HG03469 (cell line): ENCODE measurements around the gene CNNM2.

Experiments
- ATAC-seq: cut with Tn5 transposase; IDR thresholded peaks from one replicate; pipeline ENCODE4 v1.9.1; 2021; ENCODE audit warnings: mild to moderate bottlenecking, moderate library complexity, moderate number of reproducible peaks; ENCODE audit not compliant: unreplicated experiment

The CNNM2 gene

DNA sequence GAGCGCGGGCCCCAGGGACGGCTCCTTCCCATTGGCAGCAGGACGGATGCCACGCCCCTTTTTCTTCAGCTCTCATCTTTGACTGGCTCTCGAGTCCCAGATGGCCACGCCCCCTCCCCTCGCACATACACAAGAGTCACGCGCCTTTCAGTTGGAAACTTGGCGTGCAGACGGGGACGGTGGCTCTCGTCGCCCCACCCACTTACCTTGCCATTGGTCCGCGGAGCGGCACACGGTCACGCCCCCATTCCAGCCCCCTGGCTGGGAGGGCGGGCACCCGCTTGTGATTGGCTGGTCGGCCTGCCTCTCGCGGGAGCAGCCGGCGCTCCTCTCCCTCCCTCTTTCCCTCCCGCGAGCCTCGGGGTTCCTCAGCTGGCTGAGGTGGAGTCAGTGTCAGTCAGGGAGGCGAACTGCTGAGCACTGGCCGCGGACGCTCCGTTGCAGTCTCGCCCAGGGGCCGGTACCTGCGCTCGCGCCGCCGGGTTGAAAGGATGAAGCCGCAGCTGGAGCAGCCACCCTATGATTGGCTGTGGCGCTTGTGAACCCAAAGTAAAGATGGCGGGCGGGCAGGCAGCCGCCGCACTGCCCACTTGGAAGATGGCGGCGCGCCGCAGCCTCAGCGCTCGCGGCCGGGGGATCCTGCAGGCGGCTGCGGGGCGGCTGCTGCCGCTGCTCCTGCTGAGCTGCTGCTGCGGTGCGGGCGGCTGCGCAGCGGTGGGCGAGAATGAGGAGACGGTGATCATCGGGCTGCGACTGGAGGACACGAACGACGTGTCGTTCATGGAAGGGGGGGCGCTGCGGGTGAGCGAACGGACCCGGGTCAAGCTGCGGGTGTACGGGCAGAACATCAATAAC lies at the start of gene CNNM2:
TSS of gene CNNM2 (plus strand) at position 333 of the 855 bp plus-strand sequence. CDS start at position 520, 187 bp downstream.
- ATAC-seq, result peak; percentile 79

DNA sequence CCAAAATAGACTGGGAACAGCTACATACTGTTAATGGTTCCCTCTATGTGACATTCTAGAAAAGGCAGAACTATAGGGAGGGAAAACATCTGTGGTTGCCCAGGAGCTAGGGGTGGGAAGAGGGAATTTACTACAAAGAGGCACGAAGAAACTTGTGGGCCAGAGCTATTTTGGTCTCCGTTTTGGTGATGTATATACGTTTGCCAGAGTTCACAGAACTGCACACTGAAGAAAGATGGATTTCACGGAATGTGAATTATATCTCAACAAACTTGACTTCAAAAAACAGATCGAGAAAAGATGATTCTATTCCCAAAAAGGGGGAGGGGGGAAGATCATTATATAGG lies 49.2 kb upstream of the CNNM2 start:
- ATAC-seq, result no peak

DNA sequence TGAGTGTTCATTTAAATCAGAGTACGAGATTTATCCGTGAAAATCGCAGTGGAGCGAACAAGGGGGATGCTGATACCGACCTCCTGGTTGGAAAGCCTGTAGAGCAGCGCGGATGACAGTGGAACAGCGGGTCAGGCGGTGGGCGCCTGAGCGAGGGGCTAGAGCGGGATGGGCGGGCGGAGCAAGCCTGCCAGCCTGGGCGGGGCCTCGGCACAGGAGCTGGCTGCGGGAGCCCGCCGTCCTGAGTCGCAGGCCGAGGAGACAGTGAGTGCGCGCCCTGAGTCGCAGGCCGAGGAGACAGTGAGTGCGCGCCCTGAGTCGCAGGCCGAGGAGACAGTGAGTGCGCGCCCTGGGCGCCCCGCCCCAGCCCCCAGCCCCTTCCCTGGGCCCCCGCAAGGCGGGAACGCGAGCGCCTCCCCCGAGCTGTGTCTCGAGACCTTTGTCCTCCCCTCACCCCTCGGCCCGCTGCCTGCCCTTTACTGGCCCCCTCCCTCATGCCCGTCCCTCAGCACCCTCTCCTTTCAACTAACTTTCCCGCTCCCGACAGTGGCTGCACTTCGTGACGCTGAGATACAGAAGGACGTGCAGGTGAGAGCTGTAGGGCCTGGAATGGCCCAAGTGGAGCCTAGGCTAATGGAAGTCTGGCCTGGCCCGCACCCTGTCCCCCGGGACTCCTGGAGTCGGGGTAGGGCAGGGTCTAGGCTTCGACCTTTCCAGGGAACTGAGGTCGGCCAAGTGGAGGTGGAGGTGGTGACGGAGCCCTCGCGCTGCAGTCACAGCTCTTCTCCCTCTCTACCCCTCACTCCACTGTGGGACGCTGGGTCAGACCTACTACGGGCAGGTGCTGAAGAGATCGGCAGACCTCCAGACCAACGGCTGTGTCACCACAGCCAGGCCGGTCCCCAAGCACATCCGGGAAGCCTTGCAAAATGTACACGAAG lies 48.6 kb upstream of the CNNM2 start, which contains the start of gene AS3MT:
TSS of gene AS3MT (plus strand) at position 213 of the 941 bp plus-strand sequence. CDS start at position 336, 123 bp downstream.
- ATAC-seq, result no peak

DNA sequence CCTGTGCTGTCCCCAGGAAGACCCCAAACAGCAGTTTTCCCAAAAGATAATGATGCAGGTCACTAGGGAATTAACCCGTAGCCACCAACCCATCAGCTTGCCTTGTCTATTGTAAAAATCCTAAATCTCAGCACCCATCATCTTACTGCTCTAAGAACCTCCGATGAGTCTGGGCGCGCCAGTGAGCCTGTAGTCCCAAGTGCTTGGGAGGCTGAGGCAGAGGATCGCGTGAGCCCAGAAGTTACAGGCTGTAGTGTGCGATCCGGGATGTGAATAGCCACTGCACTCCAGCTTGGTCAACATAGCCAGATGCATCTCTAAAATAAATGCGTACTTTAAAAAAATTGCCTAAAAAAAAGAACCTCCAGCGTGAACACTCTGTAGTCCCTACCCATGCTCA lies 47.9 kb upstream of the CNNM2 start:
- no peak for ATAC-seq

DNA sequence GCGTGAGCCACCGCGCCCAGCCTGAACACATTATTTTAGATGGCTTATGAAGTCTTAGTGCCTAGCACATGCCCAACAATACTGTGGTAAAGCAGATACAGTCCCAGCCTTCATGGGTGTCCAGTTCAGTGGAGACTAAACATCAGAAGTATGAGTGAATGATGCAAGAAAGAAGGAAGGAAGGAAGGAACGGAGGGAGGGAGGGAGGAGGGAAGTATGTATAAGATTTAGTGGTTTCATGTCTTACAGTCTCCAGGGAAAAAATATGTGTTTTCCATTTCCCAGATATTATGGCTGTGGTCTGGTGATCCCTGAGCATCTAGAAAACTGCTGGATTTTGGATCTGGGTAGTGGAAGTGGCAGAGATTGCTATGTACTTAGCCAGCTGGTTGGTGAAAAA lies 45.9 kb upstream of the CNNM2 start:
- no peak for ATAC-seq

DNA sequence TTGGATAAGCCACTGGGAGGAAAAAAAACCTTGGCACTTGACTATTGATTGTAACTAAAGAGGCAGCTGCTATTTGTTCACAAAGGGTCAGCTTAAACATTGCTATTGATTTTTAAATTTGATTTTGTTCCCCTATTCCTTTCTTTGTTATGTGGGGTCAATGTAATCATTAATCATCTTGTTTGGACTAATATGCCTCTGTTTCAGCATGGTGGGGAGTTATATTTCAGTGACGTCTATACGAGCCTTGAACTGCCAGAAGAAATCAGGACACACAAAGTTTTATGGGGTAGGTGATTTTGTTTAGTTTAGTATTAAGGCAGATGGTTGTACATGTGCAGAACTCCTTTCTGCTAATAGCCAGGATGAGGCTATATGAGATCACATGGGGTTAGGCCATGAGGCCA lies 41.3 kb upstream of the CNNM2 start:
- no peak for ATAC-seq

DNA sequence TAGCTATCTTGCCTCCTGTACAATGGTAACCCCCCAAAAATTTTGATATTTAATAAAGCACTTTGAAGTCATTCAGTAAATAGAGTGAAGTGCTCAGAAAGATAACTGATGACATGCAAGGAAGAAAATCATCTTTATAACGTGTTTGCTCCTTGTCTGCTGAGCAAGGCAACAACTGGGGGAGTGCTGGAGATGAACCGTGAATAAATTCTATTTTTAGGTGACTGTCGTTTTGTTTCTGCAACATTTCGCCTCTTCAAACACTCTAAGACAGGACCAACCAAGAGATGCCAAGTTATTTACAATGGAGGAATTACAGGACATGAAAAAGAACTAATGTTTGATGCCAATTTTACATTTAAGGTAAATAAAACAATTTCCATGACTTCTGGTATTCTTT lies 39.5 kb upstream of the CNNM2 start:
- no peak for ATAC-seq

DNA sequence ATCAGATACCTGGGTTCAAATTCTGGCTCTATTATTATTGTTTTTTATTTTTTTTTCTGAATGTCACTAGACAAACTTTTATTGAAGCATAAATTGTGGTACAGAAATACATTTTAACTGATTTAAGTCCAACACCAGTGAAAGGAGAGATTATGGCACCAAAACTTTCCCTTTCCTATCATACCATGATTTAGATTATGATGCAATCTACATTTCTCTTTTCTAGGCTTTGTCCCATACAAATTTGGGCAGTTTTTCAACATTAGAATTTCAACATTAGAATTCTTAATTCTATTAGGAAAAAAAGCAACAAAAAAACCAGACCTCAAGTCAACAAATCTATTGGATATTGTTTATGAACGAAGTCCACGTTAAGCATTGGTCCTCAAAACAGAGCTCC lies 37.8 kb upstream of the CNNM2 start:
- ATAC-seq, result no peak

DNA sequence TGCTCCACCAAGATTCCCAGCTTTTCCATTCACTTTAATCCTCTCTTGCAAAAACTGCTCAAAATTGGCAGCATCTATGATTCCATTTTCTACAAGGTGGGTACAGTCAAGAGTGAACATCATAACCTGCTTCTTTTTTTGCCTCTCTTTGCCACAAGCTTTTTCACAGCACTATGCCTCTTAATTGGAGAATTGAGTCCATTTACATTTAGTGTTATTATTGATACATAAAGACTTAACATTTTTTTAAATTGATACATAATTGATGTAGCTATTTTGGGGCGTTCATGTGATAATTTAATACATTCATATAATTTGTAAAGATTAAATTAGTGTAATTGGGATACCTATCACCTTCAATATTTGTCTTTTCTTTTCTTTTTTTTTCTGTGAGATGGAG lies 30.0 kb upstream of the CNNM2 start:
- no peak for ATAC-seq

DNA sequence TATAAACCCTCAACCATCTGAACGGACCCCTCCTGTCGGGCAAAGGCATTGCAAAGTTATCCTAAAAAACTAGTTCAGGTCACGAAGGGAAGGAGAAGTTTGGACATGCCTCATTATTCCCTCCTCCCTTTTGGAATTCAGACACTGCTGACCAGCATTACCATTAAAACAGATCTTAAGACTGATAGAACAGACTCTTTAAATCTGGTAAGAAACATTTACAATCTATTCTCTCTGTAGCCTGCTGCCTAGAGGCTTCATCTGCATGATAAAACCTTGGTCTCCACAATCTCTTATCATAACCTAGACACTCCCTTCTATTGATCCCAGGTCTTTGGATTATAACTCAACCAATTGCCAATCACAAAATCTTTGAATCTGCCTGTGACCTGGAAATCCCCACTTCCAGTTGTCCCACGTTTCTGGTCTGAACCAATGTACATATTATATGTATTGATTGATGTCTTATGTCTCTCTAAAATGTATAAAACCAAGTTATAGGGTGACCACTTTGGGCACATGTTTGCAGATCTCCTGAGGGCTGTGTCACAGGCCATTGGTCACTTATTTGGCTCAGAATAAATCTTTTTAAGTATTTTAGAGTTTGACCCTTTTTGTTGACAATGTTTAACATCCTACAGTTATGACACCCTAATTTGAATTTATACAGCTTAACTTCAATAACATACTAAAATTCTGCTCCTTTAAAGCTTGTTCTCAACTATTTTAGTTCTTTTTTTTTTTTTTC lies 23.5 kb upstream of the CNNM2 start:
- ATAC-seq, result no peak

DNA sequence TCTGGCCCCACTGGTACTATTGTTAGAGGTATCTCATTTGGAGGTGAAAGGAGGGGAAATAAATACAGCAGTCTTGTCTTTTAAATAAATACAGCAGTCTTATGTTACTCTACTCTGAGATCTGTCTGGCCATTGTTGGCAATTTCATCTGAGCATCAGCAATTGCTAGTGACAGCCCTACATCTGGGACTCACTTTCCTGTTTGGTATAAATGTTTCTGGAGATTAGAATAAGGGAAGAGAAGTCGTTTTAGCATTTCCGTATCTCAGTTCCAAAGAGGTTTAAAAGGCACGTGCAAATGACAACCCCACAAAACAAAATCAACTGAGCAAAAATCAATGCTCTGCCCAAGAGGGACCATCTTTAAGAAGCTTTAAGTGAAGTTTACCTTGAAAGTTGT lies 18.1 kb upstream of the CNNM2 start:
- no peak for ATAC-seq

DNA sequence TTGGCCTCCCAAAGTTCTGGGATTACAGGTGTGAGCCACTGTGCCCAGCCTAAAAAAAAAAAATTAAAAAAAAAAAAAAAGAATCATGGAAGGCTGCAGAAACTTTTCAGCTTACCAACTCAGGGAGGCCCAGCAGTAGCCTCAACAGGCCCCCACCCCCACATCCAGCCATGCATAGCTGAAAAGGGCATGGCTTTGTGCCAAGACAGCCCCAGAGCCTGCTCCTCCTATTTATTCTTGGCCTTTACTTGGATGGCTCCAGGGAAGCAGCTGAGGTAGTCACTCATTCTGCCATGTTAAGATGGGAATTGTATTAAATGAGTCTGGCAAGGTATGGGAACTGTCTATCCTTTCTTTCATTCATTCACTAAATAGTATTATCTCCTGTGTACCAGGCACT lies 13.7 kb upstream of the CNNM2 start:
- no peak for ATAC-seq

DNA sequence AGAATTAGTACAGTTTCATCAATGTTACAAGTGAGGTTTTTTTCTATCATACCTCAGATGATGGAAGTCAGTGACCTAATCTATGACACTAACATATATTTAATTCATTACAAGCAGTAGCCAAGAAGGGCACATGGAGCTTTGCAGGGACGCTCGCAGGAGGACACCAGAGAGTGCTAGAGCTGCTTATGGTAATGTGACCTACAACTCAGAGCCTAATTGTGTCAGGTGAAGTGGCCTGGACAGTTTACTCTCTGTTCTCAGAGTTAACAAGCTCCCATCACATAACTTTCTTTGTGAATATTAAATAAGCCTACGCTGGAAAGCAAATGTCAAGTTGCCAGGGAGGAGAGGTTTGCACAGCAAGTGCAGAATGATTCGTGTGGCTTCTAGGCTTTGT lies 11.6 kb upstream of the CNNM2 start:
- no peak for ATAC-seq

DNA sequence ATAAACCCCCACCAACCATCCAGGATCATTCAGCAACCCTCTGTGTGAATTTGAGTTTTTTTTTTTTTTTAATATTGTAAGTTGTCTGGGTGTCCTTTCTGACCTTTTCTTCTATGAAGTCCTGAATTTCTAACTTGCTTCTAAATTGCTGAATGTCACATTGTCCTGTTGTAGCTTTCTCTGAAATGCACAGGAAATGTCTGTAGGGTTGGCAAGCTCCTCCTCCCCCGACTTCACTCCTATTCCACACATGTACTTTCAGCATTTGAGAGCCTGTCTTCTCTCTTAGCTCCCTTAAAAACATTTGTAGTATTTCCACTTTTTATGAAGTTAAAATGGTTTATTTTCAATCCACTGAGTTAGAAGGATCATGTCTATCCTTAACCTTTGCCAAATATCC lies 3.3 kb upstream of the CNNM2 start:
- no peak for ATAC-seq

DNA sequence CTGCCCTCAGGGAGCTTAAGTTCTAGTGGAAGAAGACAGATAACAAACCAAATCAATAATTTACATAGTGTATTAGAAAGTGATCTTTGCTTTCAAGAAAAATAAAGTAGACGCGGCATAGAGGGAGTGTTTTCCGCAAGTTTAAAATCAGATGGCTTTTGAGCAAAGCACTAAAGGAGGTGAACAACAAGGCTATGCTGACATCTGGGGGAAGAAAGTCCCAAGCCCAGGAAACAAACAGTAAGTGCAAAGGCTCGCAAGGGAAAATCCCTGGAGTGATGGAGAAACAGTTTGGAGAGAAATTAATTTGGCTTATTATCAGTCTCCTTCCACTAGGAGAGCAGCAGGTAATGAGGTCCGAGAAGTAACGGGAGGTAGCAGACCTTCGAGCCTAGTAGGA lies 1.9 kb upstream of the CNNM2 start:
- ATAC-seq, result no peak

DNA sequence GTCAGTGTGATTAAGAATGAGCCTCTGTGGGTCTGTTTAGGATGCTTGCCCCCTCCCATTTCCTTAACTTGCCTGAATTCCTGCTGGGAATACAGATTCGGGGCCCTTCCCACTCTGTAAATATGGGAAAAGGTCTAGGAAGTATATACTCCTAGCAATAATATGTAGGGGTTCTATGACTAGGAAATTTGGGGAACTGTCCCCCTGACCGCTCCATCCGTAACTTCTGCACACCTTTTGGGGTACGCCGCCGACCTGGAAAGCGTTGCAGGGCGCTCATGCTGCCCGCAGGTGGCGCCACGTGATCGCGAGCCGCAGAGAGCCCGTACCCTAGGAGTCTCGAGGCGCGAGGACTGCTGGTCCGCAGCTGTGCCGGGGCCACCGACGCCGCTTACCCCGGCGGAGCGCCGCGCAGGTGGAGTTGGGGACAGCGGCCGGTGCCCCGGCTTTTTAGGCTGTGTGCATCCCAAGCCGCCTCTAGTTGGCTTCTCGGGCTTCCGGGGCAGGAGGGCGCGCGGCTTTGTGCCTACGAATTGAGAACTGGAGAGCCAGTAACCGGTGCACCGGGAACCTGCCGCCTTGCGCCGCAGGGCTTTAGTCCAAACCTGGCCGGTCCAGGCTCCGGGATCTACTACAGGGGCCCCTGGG lies 656 bp upstream of the CNNM2 start:
- ATAC-seq, result peak; percentile 22

DNA sequence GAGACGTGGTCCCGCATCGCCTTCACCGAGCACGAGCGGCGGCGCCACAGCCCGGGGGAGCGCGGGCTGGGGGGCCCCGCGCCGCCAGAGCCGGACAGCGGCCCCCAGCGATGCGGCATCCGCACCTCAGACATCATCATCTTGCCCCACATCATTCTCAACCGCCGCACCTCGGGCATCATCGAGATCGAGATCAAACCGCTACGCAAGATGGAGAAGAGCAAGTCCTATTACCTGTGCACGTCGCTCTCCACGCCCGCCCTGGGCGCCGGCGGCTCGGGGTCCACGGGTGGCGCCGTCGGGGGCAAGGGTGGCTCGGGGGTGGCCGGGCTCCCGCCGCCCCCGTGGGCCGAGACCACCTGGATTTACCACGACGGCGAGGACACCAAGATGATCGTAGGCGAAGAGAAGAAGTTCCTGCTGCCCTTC lies 737 bp downstream of the CNNM2 start:
- ATAC-seq, result no peak

DNA sequence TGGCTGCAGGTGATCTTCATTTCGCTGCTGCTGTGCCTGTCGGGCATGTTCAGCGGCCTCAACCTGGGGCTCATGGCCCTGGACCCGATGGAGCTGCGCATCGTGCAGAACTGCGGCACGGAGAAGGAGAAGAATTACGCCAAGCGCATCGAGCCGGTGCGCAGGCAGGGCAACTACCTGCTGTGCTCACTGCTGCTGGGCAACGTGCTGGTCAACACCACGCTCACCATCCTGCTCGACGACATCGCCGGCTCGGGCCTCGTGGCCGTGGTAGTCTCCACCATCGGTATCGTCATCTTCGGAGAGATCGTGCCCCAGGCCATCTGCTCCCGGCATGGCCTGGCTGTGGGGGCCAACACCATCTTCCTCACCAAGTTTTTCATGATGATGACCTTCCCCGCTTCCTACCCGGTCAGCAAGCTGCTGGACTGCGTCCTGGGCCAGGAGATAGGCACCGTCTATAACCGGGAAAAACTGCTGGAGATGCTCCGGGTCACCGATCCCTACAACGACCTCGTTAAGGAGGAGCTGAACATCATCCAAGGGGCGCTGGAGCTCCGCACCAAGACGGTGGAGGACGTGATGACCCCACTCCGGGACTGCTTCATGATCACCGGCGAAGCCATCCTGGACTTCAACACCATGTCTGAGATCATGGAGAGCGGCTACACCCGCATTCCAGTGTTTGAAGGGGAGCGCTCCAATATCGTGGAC lies 1.3 kb downstream of the CNNM2 start:
- no peak for ATAC-seq

DNA sequence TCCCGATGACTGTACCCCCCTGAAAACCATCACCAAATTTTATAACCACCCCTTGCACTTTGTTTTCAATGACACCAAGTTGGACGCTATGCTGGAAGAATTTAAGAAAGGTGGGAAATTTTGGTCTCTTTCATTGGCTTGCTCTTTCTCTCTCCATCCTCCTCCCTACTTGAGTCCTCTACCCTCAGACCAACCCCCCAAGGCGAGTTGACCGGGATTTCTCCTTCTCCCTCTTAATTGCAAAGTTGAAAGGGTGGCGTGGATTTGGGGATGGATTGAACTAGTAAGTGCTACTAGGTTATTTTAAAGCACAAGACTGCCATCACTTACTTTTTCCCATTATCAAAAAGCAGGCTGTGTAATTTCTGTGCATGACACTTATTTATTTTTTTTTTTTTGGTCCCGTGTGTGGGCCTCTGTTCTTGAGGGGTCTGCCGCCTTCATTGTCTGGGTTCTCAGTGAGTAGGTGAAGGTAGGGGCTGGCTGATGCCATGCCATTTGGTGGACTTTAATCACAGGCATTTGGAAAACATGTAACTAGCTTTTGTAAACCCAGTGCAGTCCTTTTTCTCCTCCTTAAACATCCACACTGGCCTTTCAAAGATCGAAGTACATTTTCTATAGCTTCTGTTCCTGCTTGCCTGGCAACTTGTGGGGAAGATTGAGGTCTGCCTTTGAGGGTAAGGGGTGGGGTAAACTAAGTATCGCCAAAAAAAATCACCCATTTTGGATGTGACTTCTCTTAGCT lies 2.1 kb downstream of the CNNM2 start:
- no peak for ATAC-seq
